GM03348 (cell line): Measurements from ENCODE around the gene DNAJC2.
A peak's percentile ranks its signal among the peaks of the same experiment; 100 is the strongest.

ENCODE experiments used
- DNase-seq: peaks from one replicate; pipeline ENCODE4 v3.0.0; 2012; ENCODE audit warnings: low spot score

Gene DNAJC2

GRCh38 chr7:103344453-103345149, at the start of gene DNAJC2:
TSS of gene DNAJC2 (minus strand) at chr7:103344767. CDS start at chr7:103344622, 145 bp downstream.
- peak; percentile 95 for DNase-seq

GRCh38 chr7:103391976-103392375, 47.4 kb upstream of the DNAJC2 start:
- no peak for DNase-seq

GRCh38 chr7:103391150-103391549, 46.6 kb upstream of the DNAJC2 start:
- DNase-seq: no peak

GRCh38 chr7:103389263-103389662, 44.7 kb upstream of the DNAJC2 start:
- no peak for DNase-seq

GRCh38 chr7:103388469-103389140, 44.0 kb upstream of the DNAJC2 start:
- DNase-seq: no peak

GRCh38 chr7:103387242-103387641, 42.7 kb upstream of the DNAJC2 start:
- no peak for DNase-seq

GRCh38 chr7:103382032-103382402, 37.5 kb upstream of the DNAJC2 start:
- DNase-seq: no peak

- no peak for DNase-seq
Measured at GRCh38 chr7:103381280-103382031, 36.9 kb upstream of the DNAJC2 start.

- no peak for DNase-seq
Measured at GRCh38 chr7:103380395-103381191, 36.0 kb upstream of the DNAJC2 start.

- DNase-seq: no peak
Measured at GRCh38 chr7:103379270-103379975, 34.9 kb upstream of the DNAJC2 start.

- no peak for DNase-seq
Measured at GRCh38 chr7:103373866-103374643, 29.5 kb upstream of the DNAJC2 start.

- no peak for DNase-seq
Measured at GRCh38 chr7:103369432-103369831, 24.9 kb upstream of the DNAJC2 start.

GRCh38 chr7:103349805-103350204, 5.2 kb upstream of the DNAJC2 start:
- DNase-seq: no peak

- no peak for DNase-seq
Measured at GRCh38 chr7:103348959-103349358, 4.4 kb upstream of the DNAJC2 start.

GRCh38 chr7:103348452-103348851, 3.9 kb upstream of the DNAJC2 start:
- no peak for DNase-seq

GRCh38 chr7:103347507-103348267, 3.1 kb upstream of the DNAJC2 start, which contains the start of gene PSMC2:
TSS of gene PSMC2 (plus strand) at chr7:103347643. CDS start at chr7:103347712, 69 bp downstream.
- peak; percentile 88 for DNase-seq

GRCh38 chr7:103346396-103346795, 1.8 kb upstream of the DNAJC2 start:
- DNase-seq: no peak

GRCh38 chr7:103343758-103344452, 662 bp downstream of the DNAJC2 start:
- DNase-seq: peak; percentile 49

- no peak for DNase-seq
Measured at GRCh38 chr7:103343332-103343731, 1.2 kb downstream of the DNAJC2 start.
